A549 treated with AZD9567 at 1 μM for 4 hours (cell line): ENCODE data around the gene SLAMF1. TPM values are rescaled to one million over a fixed set of nuclear protein-coding genes. Genes with fewer than 3 reads are reported as not detected.

ENCODE experiments used
- total RNA-seq: library from RNA; stranded (reverse); fragments of 200-300 nt; extraction: Qiagen RNA extraction; gene quantifications from 5 replicates; pipeline ENCODE4 v1.2.3, GENCODE V29; 2022; ENCODE audit not compliant: insufficient read depth

Gene SLAMF1
- total RNA-seq = not detected in 5 replicates

GRCh38 chr1:160646711-160647328, at the start of gene SLAMF1:
TSS of gene SLAMF1 (minus strand) at chr1:160647044. CDS start at chr1:160646945, 99 bp downstream.

GRCh38 chr1:160579216-160579701, 67.6 kb downstream of the SLAMF1 start, which contains the start of gene CD84:
TSS of gene CD84 (minus strand) at chr1:160579496. CDS start at chr1:160579437, 59 bp downstream.

Other genes starting within 250 kb of the SLAMF1 start
- 0.45 to 0.94 TPM (median 0.55 TPM) in 5 replicates for gene VANGL2, start 246.5 kb downstream of the SLAMF1 start, total RNA-seq
- gene SLAMF6, start 123.8 kb downstream of the SLAMF1 start, total RNA-seq = not detected in 5 replicates
- not detected in 5 replicates for gene CD84, start 67.5 kb downstream of the SLAMF1 start, total RNA-seq
- gene CD48, start 64.8 kb upstream of the SLAMF1 start, total RNA-seq = not detected in 5 replicates
- 1.2 to 3.1 TPM (median 1.8 TPM) in 5 replicates for gene SLAMF7, start 92.2 kb upstream of the SLAMF1 start, total RNA-seq
- gene LY9, start 149.1 kb upstream of the SLAMF1 start, total RNA-seq = 0.06 to 0.13 TPM (median 0.10 TPM) in 4 of 5 replicates, not detected in the other
- gene CD244, start 215.8 kb upstream of the SLAMF1 start, total RNA-seq = not detected in 5 replicates
- not detected in 5 replicates for gene ITLN1, start 238.1 kb upstream of the SLAMF1 start, total RNA-seq